LNCaP clone FGC (cell line): ENCODE measurements around the gene ZNF883.

ENCODE experiments used
- DNase-seq: peaks from one replicate; pipeline ENCODE4 v3.0.0-alpha.2; 2011; ENCODE audit warnings: low read depth
- H3K4me3 ChIP-seq: 2 replicates; pipeline ENCODE4 v1.5.1; 2011; ENCODE audit warnings: mild to moderate bottlenecking, low read depth, low read length, control low read depth
- CTCF ChIP-seq: IDR thresholded peaks from 2 replicates; pipeline ENCODE4 v1.5.1; 2012; ENCODE audit warnings: mild to moderate bottlenecking; ENCODE audit not compliant: control insufficient read depth, insufficient read depth; ENCODE audit errors: extremely low read depth

ZNF883 gene

DNA sequence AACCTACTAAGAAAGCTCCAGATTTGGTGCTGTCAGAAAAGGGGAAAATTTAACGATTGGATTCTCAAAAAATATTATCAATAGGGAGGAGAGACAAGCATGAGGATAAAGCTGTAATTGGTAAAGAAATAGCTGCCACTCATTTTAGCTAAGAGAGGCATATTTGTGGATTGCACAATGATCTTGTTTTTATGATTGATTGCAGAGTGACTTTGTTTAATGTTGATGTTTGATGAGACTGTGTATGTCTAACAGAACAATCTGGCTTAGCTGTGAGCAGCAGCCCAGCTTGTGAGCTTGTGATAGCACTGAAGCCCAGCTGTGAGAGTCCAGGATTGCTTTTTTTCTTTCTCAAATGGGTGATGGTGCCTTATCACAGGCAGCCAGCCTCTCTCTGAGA is 56.4 kb downstream of the ZNF883 start:
- DNase-seq = no peak
- TF ChIP-seq CTCF = no peak
- H3K4me3 ChIP-seq = no peak overlapping the region

GRCh38 chr9:112945620-112946208 is 66.3 kb downstream of the ZNF883 start:
- no peak overlapping the region for H3K4me3 ChIP-seq
- peak; percentile 27 for TF ChIP-seq CTCF
- no peak for DNase-seq

GRCh38 chr9:112939418-112939817 is 72.6 kb downstream of the ZNF883 start:
- TF ChIP-seq CTCF = no peak
- DNase-seq = no peak
- H3K4me3 ChIP-seq = no peak overlapping the region

GRCh38 chr9:112933696-112934095 is 78.3 kb downstream of the ZNF883 start:
- no peak for DNase-seq
- no peak for TF ChIP-seq CTCF

GRCh38 chr9:112925058-112925641 is 86.8 kb downstream of the ZNF883 start:
- DNase-seq = no peak
- H3K4me3 ChIP-seq = no peak overlapping the region
- TF ChIP-seq CTCF = peak; percentile 74

More at GRCh38 chr9:112933696-112934095, 78.3 kb downstream of the ZNF883 start:
- H3K4me3 ChIP-seq = no peak overlapping the region

- peak; percentile 66 for TF ChIP-seq CTCF
- no peak overlapping the region for H3K4me3 ChIP-seq
- DNase-seq = no peak
These were observed 90.4 kb downstream of the ZNF883 start for GRCh38 chr9:112921549-112921948.

GRCh38 chr9:112917987-112918362 is 94.0 kb downstream of the ZNF883 start:
- no peak for DNase-seq
- no peak overlapping the region for H3K4me3 ChIP-seq

More at GRCh38 chr9:112917987-112918362, 94.0 kb downstream of the ZNF883 start:
- TF ChIP-seq CTCF = no peak
